ENCODE data around the gene SORCS2. TPM values are rescaled to one million over a fixed set of nuclear protein-coding genes. Genes with fewer than 3 reads are reported as not detected.

The SORCS2 gene
- total and polyA plus RNA-seq, 2 of the 13 experiments (the other 11 are each of a cell fraction or from before 2014, with no cell fraction given) = 0.82 to 1.0 TPM

- in situ Hi-C loops (cut with HindIII; ENCODE audit: extremely low pct_ligation_motif_present, low pct_unique_long_range_greater_than_20kb) = loop anchor here (5.0 kb wide), 1 partner anchor 146 kb away; the partner anchor contains the start of gene SORCS2
- Histone ChIP-seq H3K27me3 (ENCODE audit: control insufficient read depth in 1 of 2, insufficient read depth in 2 of 2, low read length in 2 of 2) (peaks cover 7 to 23% of the 10 kb centered on the region in 2 experiments; a peak in 4 of 5 replicates), H3K79me2 (ENCODE audit: insufficient read depth, low read length) (no peaks in the 10 kb centered on the region), H3K9ac (ENCODE audit: insufficient read depth, low read depth, low read length) (no peak overlapping the region), H4K20me1 (ENCODE audit: insufficient read depth, low read length) (0 out of 2 replicates have a peak, but pooled peaks cover 3% of the 10 kb centered on the region), H3K36me3 (replicated peaks in 1 of 2; ENCODE audit: control insufficient read depth in 1 of 2, insufficient read depth in 2 of 2, low read length in 2 of 2) (no peaks in the 10 kb centered on the region), H3K4me3 (replicated peaks in 1 of 3; ENCODE audit: insufficient read depth in 1 of 3, low read depth in 2 of 3, low read length in 3 of 3) (no peak overlapping the region), H2AFZ (ENCODE audit: low read length) (no peak overlapping the region), H3K4me1 (ENCODE audit: insufficient read depth, low read length) (no peaks in the 10 kb centered on the region), H3K4me2 (ENCODE audit: low read depth, low read length) (no peak overlapping the region), H3K9me3 (ENCODE audit: low read length) (no peaks in the 10 kb centered on the region), H3K27ac (ENCODE audit: extremely low read length, insufficient read depth, low read length) (no peak overlapping the region)
- 38% methylated on average over 5 of the region's 5 CpGs for WGBS (ENCODE audit: low lambda C conversion rate)
- DNase-seq (ENCODE audit: low spot score) (no peak), FAIRE-seq (no peak), ATAC-seq (no peak)
- ChIA-PET POLR2A (no interaction called here), CTCF (ENCODE audit: low intra/inter-chr PET ratio, low total read pairs) (no interaction called here)
- TF ChIP-seq MLX (CRISPR knock-in tag; IDR thresholded peaks at IDR 0.05) (no peak), ZNF3 (CRISPR knock-in tag; IDR thresholded peaks at IDR 0.05) (no peak), TFE3 (CRISPR knock-in tag; IDR thresholded peaks at IDR 0.05) (no peak), NFE2L2 (IDR thresholded peaks at IDR 0.05; ENCODE audit: low read length) (no peak), ATRX (CRISPR knock-in tag; IDR thresholded peaks at IDR 0.05; ENCODE audit: borderline replicate concordance) (no peak), ZBTB37 (CRISPR knock-in tag; IDR thresholded peaks at IDR 0.05) (no peak), WIZ (CRISPR knock-in tag; IDR thresholded peaks at IDR 0.05) (no peak), AGO1 (IDR thresholded peaks at IDR 0.05; ENCODE audit: low read depth, low read length, poor library complexity, severe bottlenecking) (no peak), ZNF776 (CRISPR knock-in tag; IDR thresholded peaks at IDR 0.05) (no peak)
- intact Hi-C loops (cut with micrococcal nuclease; ENCODE audit: unreplicated experiment) = loop anchor here (10.0 kb wide), 1 partner anchor 143 kb away; the partner anchor contains the start of gene SORCS2
- no TSS peak for BruUV-seq (replicated peaks)
Measured at GRCh38 chr4:7338059-7338452, 145.7 kb downstream of the SORCS2 start.
